ENCODE measurements around the gene NRXN2.

Gene NRXN2

GRCh38 chr11:64768300-64768694 lies 45.3 kb upstream of the NRXN2 start:
- no peak overlapping the region for H3K9ac ChIP-seq (ENCODE audit: low read length)
- H3K27ac ChIP-seq (ENCODE audit: low read depth, low read length): no peak overlapping the region
- DNase-seq: no peak
- H3K4me3 ChIP-seq (ENCODE audit: low read length): no peak overlapping the region
- no peak overlapping the region for H3K4ac ChIP-seq (ENCODE audit: low read depth, low read length)
- H3K27me3 ChIP-seq (ENCODE audit: insufficient read depth, low read length, poor library complexity): no peaks in the 10 kb centered on the region
- H3K4me2 ChIP-seq (ENCODE audit: low read length): no peak overlapping the region
- no peak overlapping the region for H3K18ac ChIP-seq (ENCODE audit: low read length)
- no peak overlapping the region for H3K23ac ChIP-seq (ENCODE audit: low read length)
- H2BK15ac ChIP-seq (replicated peaks; ENCODE audit: low read depth): no peak overlapping the region
- H3K79me1 ChIP-seq (ENCODE audit: low read length): peaks cover 16% of the 10 kb centered on the region
- H2AK5ac ChIP-seq (ENCODE audit: low read length): no peak overlapping the region
- H2BK120ac ChIP-seq (ENCODE audit: low read depth, low read length): no peak overlapping the region
- H3K56ac ChIP-seq (ENCODE audit: low read length): no peak overlapping the region
- H3K4me1 ChIP-seq (ENCODE audit: control insufficient read depth, low read depth, low read length): no peaks in the 10 kb centered on the region
- no CpG with 5 or more reads among the region's 6 CpGs for WGBS (ENCODE audit: extremely low coverage, insufficient coverage, low lambda C conversion rate)
- H2BK5ac ChIP-seq (ENCODE audit: low read length): no peak overlapping the region
- H4K5ac ChIP-seq (ENCODE audit: low read length): no peak overlapping the region
- no peak overlapping the region for H4K8ac ChIP-seq (ENCODE audit: low read depth, low read length)
- peaks cover 22% of the 10 kb centered on the region for H3K79me2 ChIP-seq (ENCODE audit: control insufficient read depth, insufficient read depth, low read length)
- H3K36me3 ChIP-seq (ENCODE audit: control insufficient read depth, insufficient read depth, low read length): peaks cover 58% of the 10 kb centered on the region

GRCh38 chr11:64767344-64768299 lies 44.6 kb upstream of the NRXN2 start:
- no CpG with 5 or more reads among the region's 19 CpGs for WGBS (ENCODE audit: extremely low coverage, insufficient coverage, low lambda C conversion rate)
- Histone ChIP-seq H3K18ac (ENCODE audit: low read length) (no peak overlapping the region), H2BK120ac (ENCODE audit: low read depth, low read length) (no peak overlapping the region), H3K36me3 (ENCODE audit: control insufficient read depth, insufficient read depth, low read length) (peaks cover 56% of the 10 kb centered on the region), H3K4me3 (ENCODE audit: low read length) (no peak overlapping the region), H3K23ac (ENCODE audit: low read length) (no peak overlapping the region), H3K56ac (ENCODE audit: low read length) (no peak overlapping the region), H3K4me2 (ENCODE audit: low read length) (no peak overlapping the region), H4K5ac (ENCODE audit: low read length) (no peak overlapping the region), H3K4me1 (ENCODE audit: control insufficient read depth, low read depth, low read length) (no peaks in the 10 kb centered on the region), H3K9ac (ENCODE audit: low read length) (no peak overlapping the region), H3K27me3 (ENCODE audit: insufficient read depth, low read length, poor library complexity) (no peaks in the 10 kb centered on the region), H3K79me1 (ENCODE audit: low read length) (peaks cover 13% of the 10 kb centered on the region), H3K79me2 (ENCODE audit: control insufficient read depth, insufficient read depth, low read length) (peaks cover 16% of the 10 kb centered on the region), H2BK15ac (replicated peaks; ENCODE audit: low read depth) (no peak overlapping the region), H4K8ac (ENCODE audit: low read depth, low read length) (no peak overlapping the region), H2BK5ac (ENCODE audit: low read length) (no peak overlapping the region), H3K4ac (ENCODE audit: low read depth, low read length) (no peak overlapping the region), H3K27ac (ENCODE audit: low read depth, low read length) (no peak overlapping the region), H2AK5ac (ENCODE audit: low read length) (no peak overlapping the region)
- peak; percentile 92 for DNase-seq

GRCh38 chr11:64766881-64767280 lies 43.9 kb upstream of the NRXN2 start:
- H3K4me1 ChIP-seq (ENCODE audit: control insufficient read depth, low read depth, low read length): no peaks in the 10 kb centered on the region
- H3K36me3 ChIP-seq (ENCODE audit: control insufficient read depth, insufficient read depth, low read length): peaks cover 55% of the 10 kb centered on the region
- no peak overlapping the region for H3K23ac ChIP-seq (ENCODE audit: low read length)
- peaks cover 12% of the 10 kb centered on the region for H3K79me1 ChIP-seq (ENCODE audit: low read length)
- H3K27ac ChIP-seq (ENCODE audit: low read depth, low read length): no peak overlapping the region
- no peak overlapping the region for H2BK120ac ChIP-seq (ENCODE audit: low read depth, low read length)
- H4K8ac ChIP-seq (ENCODE audit: low read depth, low read length): no peak overlapping the region
- no peak overlapping the region for H3K56ac ChIP-seq (ENCODE audit: low read length)
- no peak overlapping the region for H2BK15ac ChIP-seq (replicated peaks; ENCODE audit: low read depth)
- no peak overlapping the region for H3K18ac ChIP-seq (ENCODE audit: low read length)
- H3K79me2 ChIP-seq (ENCODE audit: control insufficient read depth, insufficient read depth, low read length): peaks cover 15% of the 10 kb centered on the region
- no CpG with 5 or more reads among the region's 11 CpGs for WGBS (ENCODE audit: extremely low coverage, insufficient coverage, low lambda C conversion rate)
- DNase-seq: no peak
- no peak overlapping the region for H2AK5ac ChIP-seq (ENCODE audit: low read length)
- no peak overlapping the region for H3K4me3 ChIP-seq (ENCODE audit: low read length)
- no peak overlapping the region for H3K4me2 ChIP-seq (ENCODE audit: low read length)
- H3K4ac ChIP-seq (ENCODE audit: low read depth, low read length): no peak overlapping the region
- H3K9ac ChIP-seq (ENCODE audit: low read length): no peak overlapping the region
- H4K5ac ChIP-seq (ENCODE audit: low read length): no peak overlapping the region
- H2BK5ac ChIP-seq (ENCODE audit: low read length): no peak overlapping the region
- no peaks in the 10 kb centered on the region for H3K27me3 ChIP-seq (ENCODE audit: insufficient read depth, low read length, poor library complexity)

GRCh38 chr11:64765851-64766665 lies 43.1 kb upstream of the NRXN2 start:
- H3K4me2 ChIP-seq (ENCODE audit: low read length): no peak overlapping the region
- WGBS (ENCODE audit: extremely low coverage, insufficient coverage, low lambda C conversion rate): no CpG with 5 or more reads among the region's 42 CpGs
- H3K18ac ChIP-seq (ENCODE audit: low read length): no peak overlapping the region
- no peak overlapping the region for H2BK5ac ChIP-seq (ENCODE audit: low read length)
- no peak overlapping the region for H2BK120ac ChIP-seq (ENCODE audit: low read depth, low read length)
- no peak overlapping the region for H3K4ac ChIP-seq (ENCODE audit: low read depth, low read length)
- H3K23ac ChIP-seq (ENCODE audit: low read length): no peak overlapping the region
- DNase-seq: no peak
- H3K4me3 ChIP-seq (ENCODE audit: low read length): no peak overlapping the region
- H2BK15ac ChIP-seq (replicated peaks; ENCODE audit: low read depth): no peak overlapping the region
- H4K8ac ChIP-seq (ENCODE audit: low read depth, low read length): no peak overlapping the region
- H3K79me2 ChIP-seq (ENCODE audit: control insufficient read depth, insufficient read depth, low read length): peaks cover 12% of the 10 kb centered on the region
- H3K9ac ChIP-seq (ENCODE audit: low read length): no peak overlapping the region
- H3K56ac ChIP-seq (ENCODE audit: low read length): no peak overlapping the region
- peaks cover 52% of the 10 kb centered on the region for H3K36me3 ChIP-seq (ENCODE audit: control insufficient read depth, insufficient read depth, low read length)
- H3K4me1 ChIP-seq (ENCODE audit: control insufficient read depth, low read depth, low read length): no peaks in the 10 kb centered on the region
- peaks cover 10% of the 10 kb centered on the region for H3K79me1 ChIP-seq (ENCODE audit: low read length)
- H4K5ac ChIP-seq (ENCODE audit: low read length): no peak overlapping the region
- no peak overlapping the region for H2AK5ac ChIP-seq (ENCODE audit: low read length)
- H3K27me3 ChIP-seq (ENCODE audit: insufficient read depth, low read length, poor library complexity): no peaks in the 10 kb centered on the region
- no peak overlapping the region for H3K27ac ChIP-seq (ENCODE audit: low read depth, low read length)

GRCh38 chr11:64765291-64765850 lies 42.4 kb upstream of the NRXN2 start:
- Histone ChIP-seq H3K56ac (ENCODE audit: low read length) (no peak overlapping the region), H3K27me3 (ENCODE audit: insufficient read depth, low read length, poor library complexity) (no peaks in the 10 kb centered on the region), H2BK120ac (ENCODE audit: low read depth, low read length) (no peak overlapping the region), H2BK5ac (ENCODE audit: low read length) (no peak overlapping the region), H3K4me3 (ENCODE audit: low read length) (no peak overlapping the region), H2AK5ac (ENCODE audit: low read length) (no peak overlapping the region), H4K5ac (ENCODE audit: low read length) (no peak overlapping the region), H3K4me1 (ENCODE audit: control insufficient read depth, low read depth, low read length) (no peaks in the 10 kb centered on the region), H3K4ac (ENCODE audit: low read depth, low read length) (no peak overlapping the region), H3K27ac (ENCODE audit: low read depth, low read length) (peak overlapping the region; percentile 15), H3K18ac (ENCODE audit: low read length) (no peak overlapping the region), H4K8ac (ENCODE audit: low read depth, low read length) (no peak overlapping the region), H3K79me1 (ENCODE audit: low read length) (peaks cover 10% of the 10 kb centered on the region), H3K23ac (ENCODE audit: low read length) (no peak overlapping the region), H2BK15ac (replicated peaks; ENCODE audit: low read depth) (no peak overlapping the region), H3K9ac (ENCODE audit: low read length) (no peak overlapping the region), H3K79me2 (ENCODE audit: control insufficient read depth, insufficient read depth, low read length) (peaks cover 12% of the 10 kb centered on the region), H3K36me3 (ENCODE audit: control insufficient read depth, insufficient read depth, low read length) (peaks cover 49% of the 10 kb centered on the region), H3K4me2 (ENCODE audit: low read length) (no peak overlapping the region)
- no CpG with 5 or more reads among the region's 30 CpGs for WGBS (ENCODE audit: extremely low coverage, insufficient coverage, low lambda C conversion rate)
- DNase-seq: no peak

All from mesendoderm (in vitro differentiated cells).